Stimulated activated CD8-positive, alpha-beta memory T cell treated with anti-CD3 and anti-CD28 coated beads, Interleukin-4, amount 100 ng/mL, for 1 hour (primary cell): Measurements from ENCODE around the gene VPS33B.

Experiments
- DNase-seq, 2 donors: peaks; one replicate each; pipeline ENCODE4 v3.0.0-alpha.2; 2020; ENCODE audit warnings: low read depth in 2 of 2, low spot score in 1 of 2

Gene VPS33B

DNA sequence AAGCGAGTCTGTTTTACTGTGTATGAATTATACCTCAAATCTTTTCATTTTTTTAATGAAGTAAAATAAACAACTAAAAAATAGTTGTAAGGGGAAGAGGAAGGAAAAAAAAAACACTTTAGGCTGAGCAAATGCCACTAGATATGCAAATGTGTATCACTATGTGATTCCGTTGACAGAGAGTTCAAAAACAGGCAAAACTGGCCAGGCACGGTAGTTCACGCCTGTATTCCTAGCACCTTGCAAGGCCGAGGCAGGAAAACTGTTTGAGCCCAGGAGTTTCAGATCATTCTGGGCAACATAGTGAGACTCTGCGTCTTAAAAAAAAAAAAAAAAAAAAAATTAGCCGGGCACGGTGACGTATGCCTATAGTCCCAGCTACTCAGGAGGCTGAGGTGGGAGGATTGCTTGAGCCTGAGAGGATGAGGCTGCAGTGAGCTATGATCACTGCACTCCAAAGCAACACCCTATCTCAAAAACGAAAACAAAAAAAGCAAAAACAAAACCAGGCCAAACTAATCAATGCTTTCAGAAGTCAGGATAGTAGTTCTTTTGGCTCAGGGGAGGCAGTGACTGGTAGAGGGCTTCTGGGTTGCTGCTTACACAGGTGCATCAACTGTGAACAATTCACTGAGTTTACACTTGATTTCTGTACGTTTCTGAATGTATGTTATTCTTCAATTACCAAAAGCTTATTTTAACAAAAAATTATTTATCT, 35.4 kb downstream of the VPS33B start:
- DNase-seq: no peak

GRCh38 chr15:90982135-90982534, 40.3 kb downstream of the VPS33B start:
- no peak for DNase-seq

- DNase-seq: no peak
Measured at GRCh38 chr15:90981681-90982080, 40.7 kb downstream of the VPS33B start.

- DNase-seq: no peak
Measured at GRCh38 chr15:90979582-90979981, 42.8 kb downstream of the VPS33B start.

GRCh38 chr15:90974216-90974615, 48.2 kb downstream of the VPS33B start:
- DNase-seq: no peak

GRCh38 chr15:90972133-90972532, 50.3 kb downstream of the VPS33B start:
- DNase-seq: no peak

- DNase-seq: no peak
Measured at GRCh38 chr15:90970274-90970673, 52.1 kb downstream of the VPS33B start.

DNA sequence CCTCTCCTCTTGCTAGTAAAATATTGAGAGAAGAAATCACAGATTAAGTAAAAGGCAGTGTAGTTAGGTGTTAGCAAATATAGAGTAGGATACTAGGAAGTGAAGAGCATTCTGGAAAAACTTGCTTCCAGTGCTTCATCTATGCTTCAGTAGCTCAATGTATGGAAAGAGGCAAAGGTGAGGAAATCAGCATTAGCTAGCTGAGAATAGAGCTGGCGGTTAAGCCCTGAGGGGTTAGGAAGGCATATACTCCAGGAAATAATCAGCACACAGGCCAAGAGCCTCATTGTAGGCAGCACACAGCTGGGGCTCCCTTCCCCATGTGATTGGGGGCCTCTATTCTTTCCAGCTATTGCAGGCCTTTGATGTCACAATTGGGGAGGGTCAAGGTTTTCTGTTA, 54.0 kb downstream of the VPS33B start:
- no peak for DNase-seq

DNA sequence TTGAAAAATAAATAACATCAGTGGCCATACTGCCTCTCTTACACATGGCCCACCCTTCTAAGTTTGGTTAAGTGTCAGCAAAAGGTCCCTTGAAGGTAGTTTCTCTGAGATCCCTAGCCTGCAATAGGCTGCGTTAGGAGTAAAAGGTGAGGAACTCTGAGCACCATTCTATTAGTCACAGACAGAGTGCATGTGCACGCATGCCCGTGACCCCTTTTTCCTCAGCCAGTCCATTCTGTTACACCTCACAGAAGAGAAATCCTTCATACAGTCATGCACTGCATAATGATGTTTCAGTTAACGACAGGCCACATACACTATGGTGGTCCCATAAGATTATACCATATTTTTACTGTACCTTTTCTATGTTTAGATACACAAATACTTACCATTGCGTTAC, 55.2 kb downstream of the VPS33B start:
- no peak for DNase-seq

GRCh38 chr15:90966262-90966661, 56.1 kb downstream of the VPS33B start:
- no peak for DNase-seq

DNA sequence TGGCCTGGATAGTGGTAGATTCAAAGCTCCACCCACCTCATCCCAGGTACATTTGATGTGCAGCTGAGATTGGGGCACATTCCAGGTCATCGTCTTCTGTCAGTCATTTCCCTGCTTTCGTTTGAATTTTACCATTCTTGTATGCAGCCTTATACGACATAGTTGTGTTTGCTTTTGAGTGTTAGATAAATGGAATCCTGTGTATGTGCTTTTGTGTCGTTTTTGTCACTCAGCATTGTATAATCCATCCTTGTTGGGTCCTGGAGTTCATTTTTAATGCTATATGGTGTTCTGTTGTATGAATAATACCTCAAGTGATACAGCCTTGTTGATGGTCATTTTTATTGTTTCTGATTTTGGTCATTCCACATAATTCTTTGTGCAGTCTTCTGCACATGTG, 60.4 kb downstream of the VPS33B start:
- DNase-seq: no peak

- DNase-seq: no peak
Measured at GRCh38 chr15:90960298-90961091, 61.9 kb downstream of the VPS33B start.

DNA sequence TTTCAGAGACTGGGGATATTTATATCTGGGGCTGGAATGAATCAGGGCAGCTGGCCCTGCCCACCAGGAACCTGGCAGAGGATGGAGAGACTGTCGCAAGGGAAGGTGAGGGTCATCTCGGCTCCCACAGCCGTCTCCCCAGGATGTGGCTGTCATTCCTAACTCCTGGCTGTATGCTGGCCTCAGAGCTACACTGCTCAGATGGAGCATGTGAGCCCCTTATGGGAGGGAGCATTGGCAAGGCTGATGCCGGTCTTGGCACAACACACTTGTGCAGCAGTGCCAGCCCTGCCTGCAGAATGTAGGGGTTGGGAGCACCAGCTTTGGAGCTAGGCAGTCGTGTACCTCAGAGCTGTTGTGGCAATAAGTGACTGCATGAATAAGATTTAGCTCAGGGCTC, 62.5 kb downstream of the VPS33B start:
- no peak for DNase-seq

- no peak for DNase-seq
Measured at GRCh38 chr15:90959028-90959595, 63.3 kb downstream of the VPS33B start.

DNA sequence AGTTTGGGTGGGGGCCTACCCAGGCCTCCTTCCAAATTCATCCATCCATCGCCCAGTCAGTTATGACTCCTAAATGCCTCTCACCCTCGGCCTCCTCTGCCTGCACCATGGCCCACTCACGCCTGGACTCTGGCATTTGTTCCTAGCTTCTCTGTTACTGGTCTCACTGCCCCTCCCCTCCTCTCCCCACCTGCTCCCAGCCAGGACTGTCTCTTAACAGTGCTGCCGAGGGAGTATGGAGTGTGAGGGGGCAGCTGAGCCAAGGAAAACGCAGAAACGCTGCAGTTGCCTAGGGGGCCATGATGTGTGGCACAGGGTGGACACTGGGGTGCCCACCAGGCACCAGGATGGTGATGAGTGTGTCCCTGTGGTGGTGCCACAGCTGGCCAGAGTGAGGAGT, 64.6 kb downstream of the VPS33B start:
- DNase-seq: no peak

GRCh38 chr15:90957031-90957790, 65.2 kb downstream of the VPS33B start:
- no peak for DNase-seq

GRCh38 chr15:90956274-90957030, 65.9 kb downstream of the VPS33B start:
- DNase-seq: peak in 1 of 2 donors; percentile 35

DNA sequence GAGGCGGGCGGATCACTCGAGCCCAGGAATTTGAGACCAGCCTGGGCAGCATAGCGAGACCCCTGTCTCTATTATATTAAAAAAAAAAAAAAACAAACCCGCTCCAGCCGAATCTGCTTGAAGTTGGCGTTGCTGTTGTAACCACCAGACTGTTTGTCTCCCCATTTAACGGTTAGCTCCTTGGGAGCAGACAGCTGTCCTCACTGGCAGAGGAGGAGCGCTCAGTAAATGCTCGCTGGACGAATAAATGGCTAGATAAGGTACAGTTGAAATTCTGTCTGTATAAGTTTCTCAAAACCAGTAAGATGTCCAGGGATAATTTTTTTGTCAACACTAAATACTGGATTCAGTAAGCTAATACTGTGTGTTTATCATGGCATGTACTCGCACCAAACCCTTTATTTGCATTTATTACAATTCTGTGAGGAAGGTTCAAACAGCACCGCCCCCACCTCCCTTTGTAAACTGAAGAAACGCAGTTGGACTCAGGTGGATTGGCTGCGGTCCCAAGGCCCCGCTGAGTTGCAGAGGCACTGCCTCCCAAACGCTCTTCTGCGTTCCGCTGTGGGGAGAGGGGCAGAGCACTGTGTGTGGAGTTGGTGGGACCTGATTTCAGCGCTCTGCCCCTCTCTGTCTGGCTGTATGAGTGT, 66.6 kb downstream of the VPS33B start:
- DNase-seq: no peak

DNA sequence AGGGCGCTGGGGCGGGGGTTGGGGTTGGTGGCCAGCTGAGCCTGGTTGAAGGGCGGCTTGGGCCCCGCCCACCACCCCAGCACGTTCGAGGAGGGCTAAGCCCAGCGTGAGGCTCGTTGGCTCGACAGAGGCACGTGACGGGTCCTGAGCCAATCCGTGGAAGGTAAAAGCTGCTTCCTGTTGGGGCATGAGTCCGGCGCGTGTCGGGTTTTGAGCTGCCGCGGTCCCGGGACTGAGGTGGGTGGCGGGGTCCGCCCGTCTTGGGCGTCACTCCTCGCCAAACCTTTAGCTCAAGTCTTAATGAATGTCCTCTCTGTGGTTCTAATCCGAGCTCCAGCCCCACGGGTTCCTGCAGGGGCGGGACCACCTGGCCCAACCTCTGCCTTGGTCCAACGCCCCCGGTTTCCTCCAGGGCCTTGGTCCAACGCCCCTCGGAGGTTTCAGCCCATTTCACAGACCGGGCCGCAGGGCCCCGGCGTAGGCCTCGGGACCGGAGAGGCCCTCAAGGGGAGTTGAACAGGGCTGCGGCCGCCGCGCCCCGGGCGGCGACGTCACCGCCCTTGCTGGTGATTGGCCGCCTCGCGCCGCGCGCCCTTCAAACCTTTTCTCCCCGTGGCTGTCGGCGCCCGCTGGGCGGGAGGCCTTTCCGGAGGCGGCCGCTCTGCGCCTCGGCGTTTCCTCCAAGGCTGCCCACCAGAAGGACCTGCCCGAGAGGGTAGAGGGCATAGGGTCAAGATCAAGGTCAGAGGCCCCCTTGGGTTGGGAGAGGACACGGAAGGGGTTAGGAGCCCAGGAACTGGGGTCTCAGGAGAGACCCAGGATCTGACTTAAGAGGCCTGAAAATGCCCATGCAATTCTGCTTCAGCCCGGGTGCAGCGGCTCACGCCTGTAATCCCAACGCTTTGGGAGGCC, 67.4 kb downstream of the VPS33B start, which contains the start of gene RCCD1:
TSS of gene RCCD1 (plus strand) at position 173 of the 912 bp plus-strand sequence. CDS start 1,851 bp downstream, outside the sequence.
- peak; percentile 53 to 74 for DNase-seq
